Smooth muscle cell (in vitro differentiated cells): ENCODE data around the gene PLPPR3. TPM values are rescaled to one million over a fixed set of nuclear protein-coding genes. Genes with fewer than 3 reads are reported as not detected.

Experiments
- DNase-seq: peaks from one replicate; lab custom pipeline; 2025; ENCODE audit not compliant: unreplicated experiment; lab: John Stamatoyannopoulos, UW
- H2AFZ ChIP-seq: fragments of 200-600 bp; sonication (generic); 2 replicates; pipeline ENCODE4 v1.6.0; 2016; ENCODE audit warnings: antibody characterized with exemption, low read depth, mild to moderate bottlenecking
- H3F3A ChIP-seq: fragments of 200-600 bp; sonication (generic); 2 replicates; pipeline ENCODE4 v1.6.0; 2017; ENCODE audit warnings: antibody characterized with exemption, low read depth
- H3K27ac ChIP-seq: fragments of 200-600 bp; sonication (generic); 2 replicates; pipeline ENCODE4 v1.5.1; 2016; ENCODE audit warnings: low read depth, mild to moderate bottlenecking
- H3K27me3 ChIP-seq: fragments of 200-600 bp; sonication (generic); 2 replicates; pipeline ENCODE4 v1.6.1; 2016; ENCODE audit warnings: low read depth, mild to moderate bottlenecking
- H3K36me3 ChIP-seq: fragments of 200-600 bp; sonication (generic); 2 replicates; pipeline ENCODE4 v1.5.1; 2016; ENCODE audit warnings: low read depth
- H3K4me1 ChIP-seq: fragments of 200-600 bp; sonication (generic); 2 replicates; pipeline ENCODE4 v1.5.1; 2016; ENCODE audit warnings: low read depth
- H3K4me2 ChIP-seq: fragments of 200-600 bp; sonication (generic); 2 replicates; pipeline ENCODE4 v1.6.0; 2016; ENCODE audit warnings: mild to moderate bottlenecking
- H3K4me3 ChIP-seq: fragments of 200-600 bp; sonication (generic); 2 replicates; pipeline ENCODE4 v1.5.1; 2016; ENCODE audit warnings: mild to moderate bottlenecking
- H3K79me2 ChIP-seq: fragments of 200-600 bp; sonication (generic); 2 replicates; pipeline ENCODE4 v1.6.0; 2016; ENCODE audit warnings: low read depth, mild to moderate bottlenecking
- H3K9ac ChIP-seq: fragments of 200-600 bp; sonication (generic); 2 replicates; pipeline ENCODE4 v1.6.0; 2016; ENCODE audit warnings: low read depth
- H3K9me3 ChIP-seq: fragments of 200-600 bp; sonication (generic); replicated peaks from 2 replicates; pipeline ENCODE4 v1.5.1; 2016; ENCODE audit warnings: low read depth
- H4K20me1 ChIP-seq: fragments of 200-600 bp; sonication (generic); 2 replicates; pipeline ENCODE4 v1.6.0; 2016; ENCODE audit warnings: low read depth
- CTCF ChIP-seq: fragments of 200-600 bp; sonication (generic); IDR thresholded peaks from 2 replicates; pipeline ENCODE4 v1.5.1; 2017; ENCODE audit warnings: borderline replicate concordance, mild to moderate bottlenecking, antibody characterized with exemption; ENCODE audit not compliant: insufficient read depth, poor library complexity, severe bottlenecking
- WGBS: methylation state at CpG from one replicate; pipeline ENCODE4 v1.1.7; 2016; ENCODE audit warnings: low lambda C conversion rate; 5-methylcytosine and 5-hydroxymethylcytosine counted together
- polyA plus RNA-seq: library from polyadenylated mRNA; unstranded; fragments of >200 nt; fragmentation: Nextera tagmentation; extraction: Ambion mirVana; gene quantifications from 2 replicates; pipeline ENCODE4 v1.2.1, GENCODE V29; 2016
- total RNA-seq: library from RNA; depleted of rRNA; stranded (reverse); fragments of >200 nt; gene quantifications from 2 replicates; pipeline ENCODE4 v1.2.3, GENCODE V29; 2014

The PLPPR3 gene
- total and polyA plus RNA-seq, 2 experiments from 2014 or later, result 6.5 to 13.7 TPM

DNA sequence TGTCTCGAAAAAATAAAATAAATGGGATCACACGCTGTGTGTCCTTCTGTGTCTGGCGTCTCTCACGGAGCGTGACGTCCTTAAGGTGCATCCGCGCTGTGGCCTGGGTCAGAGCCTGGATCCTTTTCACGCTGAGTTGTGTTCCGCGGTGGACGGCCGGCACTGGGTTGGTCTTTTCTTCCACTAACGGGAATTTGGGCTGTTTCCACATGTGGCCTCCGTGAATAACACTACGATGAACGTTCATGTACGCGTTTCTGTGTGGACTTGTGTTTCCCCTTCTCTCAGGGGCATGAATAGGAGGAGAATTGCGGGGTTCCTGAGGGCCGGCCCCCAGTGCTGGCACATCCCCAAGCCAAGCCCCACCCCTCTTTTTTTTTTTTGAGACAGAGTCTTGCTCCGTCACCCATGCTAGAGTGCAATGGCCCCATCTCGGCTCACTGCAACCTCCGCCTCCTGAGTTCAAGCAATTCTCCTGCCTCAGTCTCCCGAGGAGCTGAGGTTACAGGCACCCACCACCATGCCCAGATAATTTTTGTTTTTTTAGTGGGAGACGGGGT lies 30.7 kb downstream of the PLPPR3 start:
- Histone ChIP-seq H2AFZ (no peak overlapping the region), H3K9ac (no peak overlapping the region), H3K79me2 (no peaks in the 10 kb centered on the region), H3F3A (no peaks in the 10 kb centered on the region), H3K4me2 (no peak overlapping the region), H4K20me1 (no peaks in the 10 kb centered on the region), H3K36me3 (no peaks in the 10 kb centered on the region), H3K27me3 (no peaks in the 10 kb centered on the region), H3K9me3 (no peaks in the 10 kb centered on the region), H3K27ac (no peak overlapping the region), H3K4me1 (peaks cover 13% of the 10 kb centered on the region), H3K4me3 (no peak overlapping the region)
- TF ChIP-seq CTCF, result no peak
- 92% methylated on average over 26 of the region's 26 CpGs for WGBS
- no peak for DNase-seq

- no peaks in the 10 kb centered on the region for H3K27me3 ChIP-seq
- H3K9me3 ChIP-seq, result no peaks in the 10 kb centered on the region
- peak overlapping the region; percentile 30 for H3K4me2 ChIP-seq
- no peak for DNase-seq
- H3K36me3 ChIP-seq, result no peaks in the 10 kb centered on the region
- H3K4me1 ChIP-seq, result peaks cover 13% of the 10 kb centered on the region
- H2AFZ ChIP-seq, result peak overlapping the region; percentile 89
- no peak overlapping the region for H3K4me3 ChIP-seq
- TF ChIP-seq CTCF, result no peak
- H3K27ac ChIP-seq, result peak overlapping the region; percentile 52
- H4K20me1 ChIP-seq, result no peaks in the 10 kb centered on the region
- no peak overlapping the region for H3K9ac ChIP-seq
- no peaks in the 10 kb centered on the region for H3K79me2 ChIP-seq
- WGBS, result 66% methylated on average over 9 of the region's 9 CpGs
- H3F3A ChIP-seq, result no peaks in the 10 kb centered on the region
Observed at GRCh38 chr19:789701-790060, 32.1 kb downstream of the PLPPR3 start.

GRCh38 chr19:788983-789700 lies 32.6 kb downstream of the PLPPR3 start:
- Histone ChIP-seq H3K9ac (no peak overlapping the region), H2AFZ (peak overlapping the region; percentile 89)

More at GRCh38 chr19:788983-789700, 32.6 kb downstream of the PLPPR3 start:
- H3K9me3 ChIP-seq, result no peaks in the 10 kb centered on the region
- H3K4me1 ChIP-seq, result peaks cover 13% of the 10 kb centered on the region
- H4K20me1 ChIP-seq, result no peaks in the 10 kb centered on the region
- peak overlapping the region; percentile 52 for H3K27ac ChIP-seq
- no peaks in the 10 kb centered on the region for H3K79me2 ChIP-seq
- H3K4me3 ChIP-seq, result no peak overlapping the region
- WGBS, result 42% methylated on average over 31 of the region's 33 CpGs
- H3F3A ChIP-seq, result no peaks in the 10 kb centered on the region
- H3K4me2 ChIP-seq, result peak overlapping the region; percentile 30
- no peak for DNase-seq
- no peaks in the 10 kb centered on the region for H3K36me3 ChIP-seq
- TF ChIP-seq CTCF, result no peak
- H3K27me3 ChIP-seq, result no peaks in the 10 kb centered on the region
